Endothelial cell of umbilical vein (primary cell): ENCODE measurements around the gene OSBPL5. TPM values are rescaled to one million over a fixed set of nuclear protein-coding genes. Genes with fewer than 3 reads are reported as not detected.

Experiments used
- BruUV-seq: library from RNA; stranded (reverse); fragments of 400-500 nt; replicated peaks from 2 replicates; lab custom pipeline; 2021; lab: Mats Ljungman, UMichigan
- CTCF ChIA-PET: fragments of 300-600, 350-600 bp; sonication (Branson Sonifier 250); formaldehyde crosslinking; loops from one replicate; lab custom pipeline; 2021; ENCODE audit warnings: antibody characterized with exemption, inconsistent platforms; lab: Charles Lee
- POLR2A ChIA-PET: fragments of 300-600, 350-600 bp; sonication (Branson Sonifier 250); formaldehyde crosslinking; loops from one replicate; lab custom pipeline; 2021; ENCODE audit warnings: antibody characterized with exemption, inconsistent platforms; lab: Charles Lee
- DNase-seq: peaks from one replicate; pipeline ENCODE4 v3.0.0-alpha.2; 2011; ENCODE audit warnings: low read depth, low spot score
- FAIRE-seq: peaks from 2 replicates; lab custom pipeline; 2011; peaks lifted over from hg19 to GRCh38; lab: Jason Lieb, UNC
- H2AFZ ChIP-seq: 2 replicates; pipeline ENCODE4 v1.6.0; 2012; ENCODE audit warnings: low read depth, low read length, control low read depth, inconsistent platforms
- H3K27ac ChIP-seq: 2 replicates; pipeline ENCODE4 v1.5.1; 2011; ENCODE audit warnings: low read depth, mild to moderate bottlenecking, control low read depth, low read length, moderate library complexity; ENCODE audit not compliant: insufficient read depth
- H3K27me3 ChIP-seq, 2 experiments: 2 replicates each; pipeline versions ENCODE4 v1.6.0 to v1.6.1; 2011; ENCODE audit warnings: low read length in 2 of 2, mixed read lengths in 1 of 2; ENCODE audit not compliant: control insufficient read depth in 2 of 2, insufficient read depth in 2 of 2
- H3K36me3 ChIP-seq, 2 experiments: 2 replicates in 1 of 2; 3 replicates in 1 of 2; pipeline ENCODE4 v1.5.1; 2011; ENCODE audit warnings: low read length in 2 of 2, mild to moderate bottlenecking in 1 of 2, moderate library complexity in 1 of 2; ENCODE audit not compliant: control insufficient read depth in 2 of 2, insufficient read depth in 2 of 2; ENCODE audit errors: extremely low read depth in 1 of 2
- H3K4me1 ChIP-seq: 3 replicates; pipeline ENCODE4 v1.5.1; 2011; ENCODE audit warnings: mild to moderate bottlenecking, low read length; ENCODE audit not compliant: control insufficient read depth, insufficient read depth; ENCODE audit errors: extremely low read depth
- H3K4me2 ChIP-seq: 2 replicates; pipeline ENCODE4 v1.6.1; 2011; ENCODE audit warnings: low read length, control low read depth, mixed read lengths; ENCODE audit not compliant: insufficient read depth
- H3K4me3 ChIP-seq, 3 experiments: fragments of 200-600 bp in 1 of 3; sonication (generic), shearing (Covaris generic) in 1 of 3; replicated peaks in 1 of 3; 2 replicates each; pipeline ENCODE4 v1.5.1; 2011 to 2016; ENCODE audit warnings: control low read depth in 3 of 3, low read length in 3 of 3, mild to moderate bottlenecking in 2 of 3, inconsistent platforms in 1 of 3, low read depth in 1 of 3, moderate library complexity in 1 of 3; ENCODE audit not compliant: insufficient read depth in 1 of 3
- H3K79me2 ChIP-seq: 2 replicates; pipeline ENCODE4 v1.6.0; 2012; ENCODE audit warnings: low read length, inconsistent platforms; ENCODE audit not compliant: control insufficient read depth, insufficient read depth
- H3K9ac ChIP-seq: replicated peaks from 2 replicates; pipeline ENCODE3; 2011; ENCODE audit warnings: low read length, control low read depth; ENCODE audit not compliant: insufficient read depth; ENCODE audit errors: extremely low read depth
- H3K9me1 ChIP-seq: replicated peaks from 3 replicates; pipeline ENCODE4 v1.6.0; 2011; ENCODE audit warnings: mild to moderate bottlenecking, low read length; ENCODE audit not compliant: control insufficient read depth, insufficient read depth; ENCODE audit errors: extremely low read depth
- H3K9me3 ChIP-seq: replicated peaks from 2 replicates; pipeline ENCODE4 v1.5.1; 2012; ENCODE audit warnings: low read length, inconsistent platforms; ENCODE audit not compliant: control insufficient read depth, insufficient read depth
- H4K20me1 ChIP-seq: replicated peaks from 2 replicates; pipeline ENCODE3; 2011; ENCODE audit warnings: mild to moderate bottlenecking, low read length; ENCODE audit not compliant: control insufficient read depth, insufficient read depth; ENCODE audit errors: extremely low read depth
- EZH2 ChIP-seq: IDR thresholded peaks from 2 replicates; pipeline ENCODE4 v1.6.1; 2012; ENCODE audit warnings: borderline replicate concordance, low read depth, mild to moderate bottlenecking, moderate library complexity, low read length, inconsistent platforms; ENCODE audit not compliant: severe bottlenecking
- FOS ChIP-seq: IDR thresholded peaks from 2 replicates; pipeline ENCODE4 v1.6.1; 2011; ENCODE audit warnings: mild to moderate bottlenecking, low read length, moderate library complexity, borderline replicate concordance; ENCODE audit not compliant: insufficient read depth
- GATA2 ChIP-seq: IDR thresholded peaks from 2 replicates; pipeline ENCODE4 v1.7.0; 2011; ENCODE audit warnings: low read depth, mild to moderate bottlenecking, moderate library complexity, mixed read lengths, low read length; ENCODE audit not compliant: insufficient read length, insufficient read depth
- JUN ChIP-seq: IDR thresholded peaks from 2 replicates; pipeline ENCODE4 v1.6.1; 2011; ENCODE audit warnings: borderline replicate concordance, low read depth; ENCODE audit not compliant: insufficient read length, insufficient read depth
- MYC ChIP-seq: IDR thresholded peaks from one replicate; pipeline ENCODE4 v1.6.1; 2011; ENCODE audit warnings: mild to moderate bottlenecking, low read depth, low read length
- POLR2A ChIP-seq: IDR thresholded peaks from 2 replicates; pipeline ENCODE4 v1.6.1; 2012; ENCODE audit warnings: low read depth, mild to moderate bottlenecking, control low read depth, low read length
- POLR2AphosphoS5 ChIP-seq: IDR thresholded peaks from 2 replicates; pipeline ENCODE4 v1.6.1; 2012; ENCODE audit warnings: low read depth, mild to moderate bottlenecking, control low read depth, low read length, moderate library complexity; ENCODE audit not compliant: insufficient read depth
- dilution Hi-C: fragments of 300-500 bp; cut with MboI; formaldehyde crosslinking; loops from one replicate; pipeline ENCODE4 v1.15.0; 2019; ENCODE audit warnings: low sequenced_read_pairs; ENCODE audit not compliant: extremely low pct_ligation_motif_present
- intact Hi-C: fragments of 100-400 bp; cut with micrococcal nuclease; formaldehyde crosslinking; loops from one replicate; pipeline ENCODE4 v1.10.0; 2022
- polyA plus RNA-seq, 4 experiments: library from polyadenylated mRNA; depleted of rRNA in 3 of 4; stranded (reverse) in 3 of 4; unstranded in 1 of 4; fragments of >200 nt; gene quantifications; 2 replicates each; pipeline versions ENCODE4 v1.2.1 to v1.2.3, GENCODE V29; 2011 to 2012; ENCODE audit warnings: missing spikeins in 1 of 4
- total RNA-seq: library from RNA; stranded (reverse); gene quantifications from 2 replicates; pipeline ENCODE4 v1.2.3, GENCODE V29; 2021
- TF ChIP-seq, protein P1 (sequence below), 2 donors: IDR thresholded peaks; 1 replicate in 1 of 2; 2 replicates in 1 of 2; pipeline ENCODE4 v1.5.1; 2011; ENCODE audit warnings: low read length in 2 of 2, mild to moderate bottlenecking in 2 of 2, moderate library complexity in 2 of 2, control low read depth in 1 of 2, inconsistent platforms in 1 of 2, low read depth in 1 of 2; ENCODE audit not compliant: insufficient read depth in 1 of 2; ENCODE audit errors: extremely low read depth in 1 of 2
- TF ChIP-seq, protein P2 (sequence below): IDR thresholded peaks from 2 replicates; pipeline ENCODE4 v1.6.1; 2011; ENCODE audit not compliant: insufficient read depth, insufficient read length

OSBPL5 gene
- total and polyA plus RNA-seq, 2 donors (not counting 3 experiments of a cell fraction or from before 2014, with no cell fraction given), result 8.7 to 37.7 TPM

DNA sequence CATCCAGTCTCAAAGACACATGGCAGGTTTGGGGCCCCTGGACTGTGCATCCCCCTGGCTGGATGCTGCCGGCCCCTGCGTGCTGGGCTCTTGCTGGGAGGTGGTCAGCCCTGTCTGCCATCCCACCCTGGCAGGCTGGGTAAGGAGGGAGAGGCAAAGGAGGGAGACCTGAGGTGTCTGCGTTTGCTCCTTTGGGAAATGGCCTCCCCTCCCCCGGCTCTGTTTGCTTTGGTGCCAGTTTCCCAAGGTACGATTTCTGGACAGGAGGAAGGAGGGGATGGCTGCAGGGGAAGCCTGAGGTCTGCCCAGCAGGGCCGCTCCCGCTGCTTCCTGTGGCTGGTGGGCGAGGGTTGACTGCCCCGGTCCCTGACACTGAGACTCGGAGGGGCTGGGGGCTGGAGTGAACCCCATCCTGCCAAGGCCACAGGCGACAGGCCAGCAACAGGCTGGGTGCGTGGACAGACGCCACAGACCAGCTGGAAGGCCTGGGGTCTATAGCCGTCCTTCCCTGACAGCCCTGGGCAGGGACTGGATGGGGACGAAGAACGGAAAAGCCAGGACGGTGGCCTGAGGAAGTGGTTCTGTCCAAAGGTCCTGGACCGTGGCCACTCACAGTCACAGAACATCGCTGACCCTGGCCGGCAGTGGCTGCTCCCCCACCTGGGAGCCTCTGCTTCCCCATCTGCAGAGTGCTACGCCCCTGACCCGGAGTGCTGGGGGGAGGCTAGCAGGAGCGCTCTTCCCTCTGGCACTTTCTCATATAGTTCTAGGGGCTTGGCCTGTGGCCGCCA lies 38.0 kb downstream of the OSBPL5 start:
- Histone ChIP-seq H3K9me1 (no peaks in the 10 kb centered on the region), H3K4me1 (peaks cover 25% of the 10 kb centered on the region), H3K27me3 (no peaks in the 10 kb centered on the region), H3K9ac (no peak overlapping the region), H3K9me3 (no peaks in the 10 kb centered on the region), H3K27ac (no peak overlapping the region), H3K79me2 (no peaks in the 10 kb centered on the region), H3K4me2 (no peak overlapping the region), H2AFZ (no peak overlapping the region), H3K36me3 (peaks cover 0 to 7% of the 10 kb centered on the region in 2 experiments), H4K20me1 (no peaks in the 10 kb centered on the region), H3K4me3 (no peak overlapping the region)
- ChIA-PET CTCF (interaction anchor here (1.5 kb wide), 1 partner anchor 35 kb away, joined by 6 read pairs; no protein-coding TSS in a partner anchor), POLR2A (no interaction called here)
- intact Hi-C loops (no loop called here), dilution Hi-C loops (no loop called here)
- DNase-seq (no peak), FAIRE-seq (no peak)
- TF ChIP-seq, protein P1, sequence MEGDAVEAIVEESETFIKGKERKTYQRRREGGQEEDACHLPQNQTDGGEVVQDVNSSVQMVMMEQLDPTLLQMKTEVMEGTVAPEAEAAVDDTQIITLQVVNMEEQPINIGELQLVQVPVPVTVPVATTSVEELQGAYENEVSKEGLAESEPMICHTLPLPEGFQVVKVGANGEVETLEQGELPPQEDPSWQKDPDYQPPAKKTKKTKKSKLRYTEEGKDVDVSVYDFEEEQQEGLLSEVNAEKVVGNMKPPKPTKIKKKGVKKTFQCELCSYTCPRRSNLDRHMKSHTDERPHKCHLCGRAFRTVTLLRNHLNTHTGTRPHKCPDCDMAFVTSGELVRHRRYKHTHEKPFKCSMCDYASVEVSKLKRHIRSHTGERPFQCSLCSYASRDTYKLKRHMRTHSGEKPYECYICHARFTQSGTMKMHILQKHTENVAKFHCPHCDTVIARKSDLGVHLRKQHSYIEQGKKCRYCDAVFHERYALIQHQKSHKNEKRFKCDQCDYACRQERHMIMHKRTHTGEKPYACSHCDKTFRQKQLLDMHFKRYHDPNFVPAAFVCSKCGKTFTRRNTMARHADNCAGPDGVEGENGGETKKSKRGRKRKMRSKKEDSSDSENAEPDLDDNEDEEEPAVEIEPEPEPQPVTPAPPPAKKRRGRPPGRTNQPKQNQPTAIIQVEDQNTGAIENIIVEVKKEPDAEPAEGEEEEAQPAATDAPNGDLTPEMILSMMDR (IDR thresholded peaks at IDR 0.05; ENCODE audit: extremely low read depth in 1 of 2, insufficient read depth in 1 of 2, low read depth in 1 of 2, low read length in 2 of 2), result no peak
- TF ChIP-seq GATA2, result no peak
- no peak for TF ChIP-seq JUN
- TF ChIP-seq, protein P2, sequence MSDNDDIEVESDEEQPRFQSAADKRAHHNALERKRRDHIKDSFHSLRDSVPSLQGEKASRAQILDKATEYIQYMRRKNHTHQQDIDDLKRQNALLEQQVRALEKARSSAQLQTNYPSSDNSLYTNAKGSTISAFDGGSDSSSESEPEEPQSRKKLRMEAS, result no peak
- no peak for TF ChIP-seq FOS
- TF ChIP-seq EZH2, result no peak
- no peak for TF ChIP-seq POLR2A
- TF ChIP-seq MYC, result no peak
- TF ChIP-seq POLR2AphosphoS5, result no peak
- BruUV-seq, result no TSS peak
